ENCODE data around the gene NCOR1.
"Not testable (repeated sequence)": the region's sequence is repeated elsewhere in the genome, so short reads cannot be mapped to it uniquely, and the experiment has no call there.

Gene NCOR1

DNA sequence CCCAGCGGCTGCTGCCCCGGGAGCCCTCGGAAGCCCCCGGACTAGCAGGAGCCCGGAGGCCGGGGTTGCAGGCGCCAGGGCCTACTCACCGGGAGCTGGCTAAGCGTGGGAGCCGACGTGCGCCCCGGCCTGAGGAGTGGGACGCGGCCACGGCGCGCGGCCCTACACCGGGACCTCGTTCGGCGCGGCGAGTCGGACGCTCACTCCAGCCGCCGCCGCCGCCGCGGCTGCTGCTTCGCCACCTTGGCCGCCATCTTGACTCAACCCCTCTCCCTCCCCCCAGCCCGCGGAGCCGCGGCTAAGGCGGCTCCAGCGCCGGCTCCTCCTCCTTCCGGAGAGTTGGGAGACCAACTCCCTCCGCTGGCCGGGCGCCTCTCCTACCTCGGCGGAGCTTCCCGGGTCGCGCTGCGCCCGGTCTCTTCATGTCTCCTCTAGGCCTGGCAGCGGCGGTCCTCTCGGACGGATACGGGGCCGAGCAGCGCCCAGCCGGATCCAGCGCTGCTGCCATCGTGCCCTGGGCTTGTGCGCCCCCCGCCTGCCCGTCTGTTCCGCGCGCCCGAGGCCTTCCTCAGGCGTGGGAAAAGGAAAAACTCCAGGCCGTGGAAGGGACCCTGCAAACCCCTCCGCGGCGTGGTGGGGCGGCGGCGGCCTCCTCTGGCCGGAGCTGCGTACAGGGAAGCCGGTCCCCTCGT is at the start of gene NCOR1:
Gene NCOR1 (minus strand): TSS at position 262 of the 692 bp plus-strand sequence. CDS start 20,965 bp downstream, outside the sequence.
- DNase-seq (ENCODE audit: low spot score) = peak; percentile 64

DNA sequence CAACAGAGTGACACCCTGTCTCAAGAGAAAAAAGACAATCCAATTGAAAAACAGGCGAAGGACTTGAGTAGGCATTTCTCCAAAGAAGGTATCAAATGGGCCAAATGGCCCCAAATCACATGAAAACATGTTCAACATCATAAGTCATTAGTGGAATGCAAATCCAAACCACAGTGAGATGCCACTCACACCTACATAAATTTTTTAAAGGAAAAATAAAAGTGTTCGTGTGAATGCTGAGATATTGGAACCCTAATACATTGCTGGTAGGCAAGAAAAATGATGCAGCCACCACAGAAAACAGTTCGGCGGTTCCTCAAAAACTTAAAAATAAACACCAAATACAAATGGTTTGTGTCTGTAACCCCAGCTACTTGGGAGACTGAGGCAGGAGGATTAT is 46.9 kb upstream of the NCOR1 start:
- no peak for DNase-seq (ENCODE audit: low spot score)

DNA sequence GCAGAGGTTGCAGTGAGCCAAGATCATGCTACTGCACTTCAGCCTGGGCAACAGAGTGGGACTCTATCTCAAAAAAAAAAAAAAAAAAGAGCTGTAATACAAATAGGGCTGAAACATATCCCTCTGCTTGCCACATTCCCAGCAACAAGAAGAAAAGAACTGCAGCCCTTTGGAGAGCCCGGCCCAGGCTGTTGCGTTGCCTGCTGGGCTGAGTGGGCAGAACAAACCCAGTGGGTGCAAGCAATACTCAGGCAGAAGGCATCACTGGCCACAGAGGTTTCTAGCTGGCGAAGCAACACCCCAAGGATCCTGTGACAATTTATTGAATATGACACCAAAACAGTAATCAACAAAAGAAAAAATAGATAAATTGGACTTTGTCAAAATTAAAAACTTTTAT is 45.7 kb upstream of the NCOR1 start:
- no peak for DNase-seq (ENCODE audit: low spot score)

DNA sequence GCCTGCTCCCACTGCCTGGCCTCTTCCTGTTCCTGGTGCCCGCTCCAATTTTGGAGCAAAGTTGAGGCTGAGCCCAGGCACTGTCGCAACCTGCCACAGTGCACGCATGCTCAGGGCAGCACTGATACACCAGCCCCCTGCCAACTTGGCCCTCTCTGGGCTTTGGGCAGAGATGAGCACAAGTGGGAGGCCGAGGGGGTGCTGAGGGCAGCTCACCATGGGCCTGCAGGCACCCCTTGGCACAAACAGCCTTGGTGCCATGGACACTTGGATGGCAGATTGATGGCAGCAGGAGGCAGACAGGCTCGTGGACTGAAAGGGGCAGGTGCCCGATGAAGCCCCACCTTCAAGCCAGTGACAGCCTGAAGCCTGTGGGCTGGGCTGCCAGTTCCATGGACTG is 44.6 kb upstream of the NCOR1 start:
- no peak for DNase-seq (ENCODE audit: low spot score)

DNA sequence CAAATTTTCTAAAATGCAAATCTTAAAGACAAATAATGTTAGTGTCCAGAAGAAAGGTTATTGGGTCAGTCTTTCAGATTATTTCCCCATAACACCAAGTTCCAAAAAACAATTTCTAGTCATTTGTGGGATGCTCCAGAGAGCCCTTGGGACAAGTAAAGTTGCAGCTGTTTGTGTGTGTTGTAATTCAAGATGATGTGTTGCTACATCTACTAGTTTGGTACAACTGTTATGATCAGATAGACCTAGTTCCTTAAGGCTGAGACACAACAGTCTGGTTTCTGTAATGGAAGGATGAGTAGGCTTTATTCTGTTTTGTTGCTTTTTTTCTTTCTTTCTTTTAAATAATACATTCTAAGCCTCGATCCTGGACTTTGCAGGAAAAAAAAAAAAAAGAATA is 43.6 kb upstream of the NCOR1 start:
- no peak for DNase-seq (ENCODE audit: low spot score)

DNA sequence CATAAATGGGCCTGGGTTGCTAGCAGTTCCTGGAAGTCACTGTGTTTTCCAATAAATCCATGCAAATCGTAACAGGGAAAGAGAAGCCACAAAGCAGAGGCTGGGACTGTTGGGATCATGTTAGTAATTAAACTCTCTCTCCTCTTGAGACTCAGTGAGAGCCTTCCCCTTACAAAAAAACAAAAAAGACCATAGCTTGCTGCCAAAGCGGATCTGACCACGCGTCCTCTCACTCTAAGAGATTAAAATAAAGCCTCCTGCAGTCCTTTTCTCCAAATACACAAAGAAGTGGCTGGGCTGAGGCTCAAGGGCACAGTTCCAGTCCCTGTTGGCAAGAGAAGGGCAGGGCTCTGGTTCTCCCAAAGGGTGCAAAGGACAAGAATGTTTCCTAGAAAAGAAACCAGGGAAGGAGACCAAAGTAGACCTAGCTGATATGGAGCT is 40.2 kb upstream of the NCOR1 start:
- no peak for DNase-seq (ENCODE audit: low spot score)

DNA sequence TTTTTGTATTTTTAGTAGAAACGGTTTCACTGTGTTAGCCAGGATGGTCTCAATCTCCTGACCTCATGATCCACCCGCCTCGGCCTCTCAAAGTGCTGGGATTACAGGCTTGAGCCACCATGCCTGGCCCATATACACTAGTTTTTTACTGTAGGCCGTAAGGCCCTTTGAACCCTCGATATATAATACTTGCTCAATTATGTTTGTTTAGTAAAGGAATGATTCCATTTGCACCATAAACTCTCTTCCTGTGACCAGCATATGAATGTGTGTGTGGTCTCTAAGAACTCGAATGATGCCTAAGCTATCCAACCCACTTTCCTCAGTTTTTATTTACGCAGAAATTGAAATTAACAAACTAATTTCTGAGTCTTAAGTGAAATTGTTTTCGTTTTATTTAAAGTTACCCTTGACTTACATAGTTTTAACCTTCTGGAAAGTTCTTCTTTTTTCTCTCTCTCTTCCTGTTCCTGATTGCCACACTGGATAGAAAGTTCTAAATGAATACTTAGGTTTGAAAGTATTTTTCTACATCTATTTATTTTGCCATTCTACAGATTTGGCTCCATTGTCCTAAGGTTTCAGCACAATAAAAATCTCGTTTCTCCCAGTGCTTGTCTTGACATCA is 39.6 kb upstream of the NCOR1 start:
- DNase-seq (ENCODE audit: low spot score) = no peak

DNA sequence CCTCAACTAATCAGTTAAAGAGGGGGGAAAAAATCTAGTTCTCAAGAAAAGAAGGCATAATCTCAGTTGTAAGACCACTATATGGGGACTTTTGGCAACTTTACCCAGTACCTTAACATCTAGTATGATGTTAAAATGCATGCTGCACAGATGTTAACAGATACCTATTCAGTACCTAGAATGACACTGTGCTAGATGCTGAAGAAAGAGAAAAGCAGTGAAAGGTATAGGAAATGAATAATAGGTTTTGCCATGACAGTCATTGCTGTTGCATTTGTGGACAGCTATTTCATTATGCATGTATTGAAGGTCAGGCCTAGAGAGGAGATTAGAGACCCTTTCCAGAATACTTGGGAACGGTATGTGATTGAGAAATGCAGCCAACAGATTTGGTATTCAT is 36.2 kb upstream of the NCOR1 start:
- DNase-seq (ENCODE audit: low spot score) = no peak

DNA sequence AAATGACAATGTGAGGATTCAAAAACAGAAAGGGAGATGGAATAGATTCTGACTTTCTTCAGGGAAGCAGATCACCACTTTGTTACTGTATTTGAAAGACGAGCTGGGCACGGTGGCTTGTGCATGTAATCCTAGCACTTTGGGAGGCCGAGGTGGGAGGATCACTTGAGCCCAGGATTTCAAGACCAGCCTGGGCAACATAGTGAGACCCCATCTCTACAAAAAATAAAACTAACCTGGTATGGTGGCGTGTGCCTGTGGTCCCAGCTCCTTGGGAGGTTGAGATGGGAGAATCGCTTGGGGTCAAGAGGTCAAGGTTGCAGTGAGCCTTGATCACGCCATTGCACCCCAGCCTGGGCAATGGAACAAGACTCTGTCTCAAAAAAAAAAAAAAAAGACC is 35.7 kb upstream of the NCOR1 start:
- DNase-seq (ENCODE audit: low spot score) = no peak

DNA sequence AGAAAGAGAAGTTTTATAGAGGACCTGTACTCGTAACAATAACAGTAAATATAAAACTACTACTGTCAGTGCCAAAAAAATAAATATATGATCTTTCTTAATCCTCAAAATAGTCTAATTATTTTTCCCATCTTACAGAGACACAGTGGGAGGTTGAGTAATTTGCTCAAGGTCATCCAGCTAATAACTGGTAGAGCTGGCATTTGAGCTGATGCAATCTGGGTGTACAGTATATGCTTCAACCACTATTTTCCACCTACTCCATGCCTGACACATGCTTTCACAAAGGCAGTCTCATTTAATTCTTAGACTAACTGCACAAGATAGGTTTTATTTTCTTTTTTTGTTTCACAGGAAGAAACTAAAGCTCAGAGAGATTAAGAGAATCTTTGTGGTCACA is 35.3 kb upstream of the NCOR1 start:
- no peak for DNase-seq (ENCODE audit: low spot score)

DNA sequence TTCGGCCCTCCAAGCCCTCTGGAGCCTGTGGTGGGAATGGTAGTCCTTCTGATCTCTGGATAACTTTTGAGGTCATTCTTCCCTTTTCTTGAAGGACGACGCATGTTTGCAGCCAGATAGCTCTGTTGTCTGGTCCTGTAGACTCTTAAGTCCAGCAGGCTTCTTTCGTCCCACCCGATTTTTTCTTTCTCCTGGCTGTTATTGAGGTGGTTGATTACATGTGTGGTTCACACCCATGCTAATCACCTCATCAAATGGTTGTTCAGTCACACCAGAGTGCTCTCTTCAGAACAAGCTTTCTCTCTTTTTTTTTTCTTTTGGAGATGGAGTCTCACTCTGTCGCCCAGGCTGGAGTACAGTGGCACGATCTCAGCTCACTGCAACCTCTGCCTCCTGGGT is 32.3 kb upstream of the NCOR1 start:
- DNase-seq (ENCODE audit: low spot score) = no peak

DNA sequence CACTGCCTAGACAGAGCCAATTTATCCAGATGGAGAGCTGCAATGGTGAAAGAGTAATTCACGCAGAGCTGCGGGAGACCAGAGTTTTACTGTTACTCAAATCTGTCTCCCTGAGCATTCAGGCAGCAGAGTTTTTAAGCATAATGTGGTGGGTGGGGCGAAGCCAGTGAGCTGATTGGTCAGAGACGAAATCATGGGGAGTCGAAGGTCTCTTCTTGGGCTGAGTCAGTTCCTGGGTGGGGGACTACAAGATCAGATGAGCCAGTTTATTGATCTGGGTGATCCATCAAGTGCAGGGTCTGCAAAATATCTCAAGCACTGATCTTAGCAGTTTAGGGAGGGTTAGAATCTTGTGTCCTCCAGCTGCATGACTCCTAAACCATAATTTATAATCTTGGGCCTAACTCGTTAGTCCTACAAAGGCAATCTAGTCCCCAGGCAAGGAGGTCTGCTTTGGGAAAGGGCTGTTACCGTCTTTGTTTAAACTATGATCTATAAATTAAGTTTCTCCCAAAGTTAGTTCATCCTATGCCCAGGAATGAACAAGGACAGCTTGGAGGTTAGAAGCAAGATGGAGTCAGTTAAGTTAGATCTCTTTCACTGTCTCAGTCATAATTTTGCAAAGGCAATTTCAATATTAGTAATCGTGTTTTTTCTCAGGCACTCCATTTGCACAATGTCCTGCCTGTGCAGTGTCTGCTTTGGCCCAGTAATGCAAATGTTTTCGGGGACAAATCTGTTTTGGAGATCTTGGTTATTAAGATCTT is 28.6 kb upstream of the NCOR1 start:
- no peak for DNase-seq (ENCODE audit: low spot score)

DNA sequence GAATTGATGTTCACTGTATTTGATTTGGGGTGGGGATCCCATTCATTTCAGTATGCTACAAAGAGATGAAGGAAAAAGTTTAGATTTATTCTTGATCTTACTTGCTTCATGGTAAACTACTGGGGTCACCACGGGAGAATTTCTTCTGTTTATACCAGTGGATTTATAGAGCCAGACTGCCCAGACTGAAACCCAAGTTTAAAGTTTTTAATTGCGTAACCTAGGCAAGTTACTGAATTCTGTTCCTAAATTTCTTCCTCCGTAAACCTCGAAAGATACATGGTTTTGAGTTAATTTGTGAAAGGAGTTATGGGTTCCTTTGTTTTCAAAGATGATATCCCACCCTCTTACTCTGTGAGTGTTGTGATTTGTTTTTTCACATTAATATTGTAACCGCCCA is 28.1 kb upstream of the NCOR1 start:
- DNase-seq (ENCODE audit: low spot score) = no peak

DNA sequence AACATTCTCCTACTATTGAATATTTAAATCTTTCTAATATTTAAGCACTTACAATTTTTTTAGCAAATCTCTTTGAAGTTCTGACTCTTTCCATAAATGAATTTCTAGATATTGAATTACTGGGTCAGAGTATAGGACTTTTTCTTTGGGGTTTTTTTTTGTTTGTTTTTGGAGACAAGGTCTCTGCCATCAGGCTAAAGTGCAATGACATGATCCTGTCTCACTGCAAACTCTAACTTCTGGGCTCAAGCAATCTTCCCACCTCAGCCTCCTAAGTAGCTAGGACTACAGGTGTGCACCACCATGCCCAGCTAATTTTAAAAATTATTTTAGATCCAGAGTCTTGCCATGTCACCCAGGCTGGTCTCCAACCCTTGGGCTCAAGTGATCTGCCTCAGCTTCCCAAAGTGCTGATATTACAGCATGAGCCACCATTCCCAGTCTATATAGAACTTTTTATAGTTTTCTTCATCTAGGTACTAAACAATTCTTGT is 26.6 kb upstream of the NCOR1 start:
- DNase-seq (ENCODE audit: low spot score) = no peak

DNA sequence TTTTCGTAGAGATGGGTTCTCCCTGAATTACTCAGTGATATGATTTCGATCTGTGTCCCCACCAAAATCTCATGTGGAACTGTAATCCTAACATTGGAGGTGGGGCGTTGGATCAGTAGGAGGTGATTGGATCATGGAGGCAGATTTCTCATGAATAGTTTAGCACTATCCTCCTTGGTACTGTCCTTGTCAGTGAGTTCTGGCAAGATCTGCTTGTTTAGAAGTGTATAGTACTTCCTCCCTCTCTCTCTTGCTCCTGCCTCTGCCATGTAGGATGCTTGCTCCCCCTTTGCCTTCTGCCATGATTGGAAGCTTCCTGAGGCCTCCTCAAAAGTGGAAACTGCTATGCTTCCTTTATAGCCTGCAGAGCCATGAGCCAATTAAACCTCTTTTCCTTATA is 24.6 kb upstream of the NCOR1 start:
- DNase-seq (ENCODE audit: low spot score) = no peak

DNA sequence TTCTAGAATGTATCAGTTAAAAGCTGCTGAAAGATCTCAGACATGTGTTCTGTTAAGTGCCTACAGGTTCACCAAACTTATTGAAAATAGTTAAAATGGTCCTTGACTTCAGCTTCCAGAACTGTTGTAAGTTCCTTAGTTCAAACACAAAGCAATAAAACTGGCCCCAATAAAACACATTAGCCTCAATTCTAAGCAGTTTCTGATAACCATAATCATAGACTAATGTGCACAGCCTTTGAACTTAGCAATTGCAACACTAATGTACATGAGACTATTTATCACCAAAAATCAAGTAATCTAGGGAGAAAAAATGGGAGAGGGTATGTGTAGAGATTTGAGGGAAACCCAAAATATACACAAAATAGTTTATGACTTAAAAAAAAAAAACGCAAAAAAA is 17.1 kb upstream of the NCOR1 start:
- no peak for DNase-seq (ENCODE audit: low spot score)

DNA sequence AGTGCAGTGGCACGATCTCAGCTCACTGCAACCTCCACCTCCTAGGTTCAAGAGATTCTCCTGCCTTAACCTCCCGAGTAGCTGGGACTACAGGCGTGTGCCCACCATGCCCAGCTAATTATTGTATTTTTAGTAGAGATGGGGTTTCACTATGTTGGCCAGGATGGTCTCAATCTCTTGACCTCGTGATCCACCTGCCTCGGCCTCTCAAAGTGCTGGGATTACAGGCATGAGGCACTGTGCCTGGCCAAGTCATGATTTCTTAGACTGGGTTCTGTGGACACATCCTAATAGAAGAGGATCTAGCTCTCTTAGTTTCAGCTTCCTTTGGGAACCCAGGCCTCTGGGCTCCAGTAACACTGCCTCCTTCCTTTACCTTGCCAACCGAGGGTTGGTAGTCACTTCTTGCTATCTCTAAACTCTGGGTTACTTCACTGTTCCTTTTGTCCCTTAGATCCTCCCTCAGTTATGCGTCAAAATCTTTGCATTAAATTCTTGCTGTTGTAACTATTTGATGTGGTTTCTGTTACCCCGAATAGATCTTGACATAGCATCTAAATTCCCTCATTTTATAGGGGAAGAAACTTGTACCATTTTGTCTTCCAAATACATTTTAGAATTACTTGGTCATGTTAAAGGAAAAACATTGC is 14.7 kb upstream of the NCOR1 start:
- not testable (repeated sequence) for DNase-seq (ENCODE audit: low spot score)

DNA sequence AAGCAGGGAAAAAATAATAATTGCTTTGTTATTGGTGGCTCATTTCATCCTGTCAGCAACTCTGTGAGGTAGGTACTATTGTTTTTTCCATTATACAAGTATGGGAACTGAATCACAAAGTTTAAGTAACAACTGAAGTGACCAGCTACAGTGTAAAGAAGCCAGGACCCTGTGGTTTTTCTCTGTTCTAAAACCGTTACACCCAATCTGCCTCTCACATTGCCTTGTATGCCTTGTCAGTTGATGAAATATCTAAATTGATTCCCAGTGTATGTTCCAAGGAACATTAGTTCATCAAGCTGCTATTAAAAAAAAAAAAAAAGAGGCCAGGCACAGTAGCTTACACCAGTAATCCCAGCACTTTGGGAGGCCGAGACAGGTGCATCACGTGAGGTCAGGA is 7.1 kb upstream of the NCOR1 start:
- no peak for DNase-seq (ENCODE audit: low spot score)

DNA sequence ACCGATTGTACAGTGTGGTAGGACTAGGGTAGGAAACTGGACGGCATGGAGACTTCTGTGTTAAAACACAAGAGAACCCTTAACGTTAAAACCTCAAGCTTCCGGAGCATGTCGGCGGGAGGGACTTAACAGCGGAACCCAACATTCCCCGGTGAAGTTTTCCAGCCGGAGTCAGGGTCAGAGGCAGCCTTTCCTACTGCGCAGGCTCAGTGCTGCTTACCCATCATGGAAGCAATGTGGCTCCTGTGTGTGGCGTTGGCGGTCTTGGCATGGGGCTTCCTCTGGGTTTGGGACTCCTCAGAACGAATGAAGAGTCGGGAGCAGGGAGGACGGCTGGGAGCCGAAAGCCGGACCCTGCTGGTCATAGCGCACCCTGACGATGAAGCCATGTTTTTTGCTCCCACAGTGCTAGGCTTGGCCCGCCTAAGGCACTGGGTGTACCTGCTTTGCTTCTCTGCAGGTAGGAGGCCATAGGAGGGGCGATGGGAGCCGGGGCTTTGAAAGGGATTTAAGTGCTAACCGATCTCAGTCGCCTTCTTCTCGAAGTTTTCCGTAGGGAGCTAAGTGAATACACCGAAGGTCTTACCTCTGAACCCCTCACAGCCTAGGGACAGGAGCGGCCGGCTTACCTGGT is 1.8 kb upstream of the NCOR1 start, which contains the start of gene PIGL:
Gene PIGL (plus strand): TSS at position 209 of the 634 bp plus-strand sequence. CDS start 17 bp downstream, at position 226.
- DNase-seq (ENCODE audit: low spot score) = peak; percentile 85

DNA sequence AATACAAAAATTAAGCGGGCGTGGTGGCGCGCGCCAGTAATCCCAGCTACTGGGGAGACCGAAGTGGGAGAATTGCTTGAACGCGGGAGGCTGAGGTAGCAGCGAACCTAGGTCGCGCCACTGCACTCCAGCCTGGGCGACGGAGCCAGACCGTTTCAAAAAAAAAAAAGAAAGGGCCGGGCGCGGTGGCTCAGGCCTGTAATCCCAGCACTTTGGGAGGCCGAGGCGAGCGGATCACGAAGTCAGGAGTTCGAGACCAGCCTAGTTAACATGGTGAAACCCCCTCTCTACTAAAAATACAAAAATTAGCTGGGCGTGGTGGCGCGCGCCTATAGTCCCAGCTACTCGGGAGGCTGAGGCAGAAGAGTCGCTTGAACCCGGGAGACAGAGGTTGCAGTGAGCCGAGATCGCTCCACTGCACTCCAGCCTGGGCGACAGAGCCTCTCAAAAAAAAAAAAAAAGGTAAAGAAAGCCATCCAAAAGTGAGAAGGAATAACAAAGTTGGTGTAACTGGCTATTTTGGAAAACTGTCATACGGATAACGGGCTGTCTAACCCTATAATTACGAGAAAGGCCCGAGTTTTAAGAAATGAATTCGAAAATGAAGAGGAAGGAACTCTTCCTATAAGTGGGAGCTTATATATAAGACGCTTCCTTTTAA is 1.1 kb upstream of the NCOR1 start:
- DNase-seq (ENCODE audit: low spot score) = not testable (repeated sequence)

DNA sequence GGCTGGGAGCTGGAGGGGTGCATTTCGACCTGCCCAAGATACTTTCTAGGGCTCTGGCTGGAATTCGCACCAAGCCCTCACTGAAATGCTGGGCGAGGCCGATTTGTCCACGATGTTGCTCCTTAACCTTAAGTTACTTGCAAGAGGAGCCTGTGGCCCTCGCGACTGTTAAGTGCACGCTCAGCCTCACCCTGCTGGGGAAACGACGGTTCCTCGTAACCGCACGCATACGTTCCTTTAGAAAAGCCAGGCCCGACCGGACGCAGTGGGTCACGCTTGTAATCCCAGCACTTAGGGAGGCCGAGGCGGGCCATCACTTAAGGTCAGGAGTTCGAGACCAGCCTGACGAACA is 607 bp upstream of the NCOR1 start:
- DNase-seq (ENCODE audit: low spot score) = no peak

DNA sequence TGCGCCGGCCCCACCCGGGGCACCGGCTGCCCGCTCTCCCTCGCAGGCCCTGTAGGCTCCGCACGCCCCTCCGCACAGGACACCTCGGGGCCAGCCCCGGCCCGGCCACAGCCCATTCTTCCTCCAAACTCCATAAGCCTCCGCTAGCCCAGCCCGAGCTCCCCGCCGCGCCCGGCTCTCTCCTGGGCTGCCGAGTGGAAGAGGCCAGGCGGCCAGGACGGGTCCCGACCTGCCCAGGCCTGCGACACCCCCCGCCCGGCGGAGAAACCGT is 397 bp downstream of the NCOR1 start:
- DNase-seq (ENCODE audit: low spot score) = no peak

All from COLO829 (cell line).